Measurements from ENCODE around the gene DACT3. TPM values are rescaled to one million over a fixed set of nuclear protein-coding genes. Genes with fewer than 3 reads are reported as not detected.

DACT3 gene
- total and polyA plus RNA-seq, 2 of the 13 experiments (the other 11 are each of a cell fraction or from before 2014, with no cell fraction given), result 0.04 TPM; not detected in 1

GRCh38 chr19:46600384-46601317 lies 60.3 kb downstream of the DACT3 start (continued):
- TF ChIP-seq ZNF263 (CRISPR knock-in tag; IDR thresholded peaks at IDR 0.05) (peak; percentile 26; the same call in 1 of the 2 replicates), CEBPG (CRISPR knock-in tag; IDR thresholded peaks at IDR 0.05) (0 out of 2 replicates have a peak, but pooled peaks have one; percentile 26), CREM (IDR thresholded peaks at IDR 0.05) (peak; percentile 86), CREM (CRISPR knock-in tag; IDR thresholded peaks at IDR 0.05) (no peak), SALL2 (CRISPR knock-in tag; IDR thresholded peaks at IDR 0.05) (peak; percentile 90), SMAD1 (CRISPR knock-in tag; IDR thresholded peaks at IDR 0.05; ENCODE audit: borderline replicate concordance, low read depth) (no peak), ZMAT3 (CRISPR knock-in tag; conservative IDR thresholded peaks at IDR 0.05) (no peak), POLR2AphosphoS2 (IDR thresholded peaks at IDR 0.05; ENCODE audit: low read depth, low read length) (no peak), TBX3 (IDR thresholded peaks at IDR 0.05; ENCODE audit: borderline replicate concordance) (peak; percentile 97), RNF2 (conservative IDR thresholded peaks at IDR 0.05; ENCODE audit: low read depth) (peak; percentile 73; the same call in 1 of the 2 replicates), ZSCAN22 (CRISPR knock-in tag; IDR thresholded peaks at IDR 0.05) (no peak), DNMT3B (CRISPR knock-in tag; conservative IDR thresholded peaks at IDR 0.05) (no peak), PHB2 (IDR thresholded peaks at IDR 0.05; ENCODE audit: partially characterized antibody) (no peak), HINFP (CRISPR knock-in tag; IDR thresholded peaks at IDR 0.05; ENCODE audit: low read depth) (no peak), NFATC3 (CRISPR knock-in tag; IDR thresholded peaks at IDR 0.05) (no peak), HMG20A (CRISPR knock-in tag; IDR thresholded peaks at IDR 0.05; ENCODE audit: borderline replicate concordance) (peak; percentile 11; the same call in 1 of the 2 replicates), ZNF121 (CRISPR knock-in tag; IDR thresholded peaks at IDR 0.05) (no peak), ZNF557 (CRISPR knock-in tag; IDR thresholded peaks at IDR 0.05) (no peak), ZNF512 (CRISPR knock-in tag; IDR thresholded peaks at IDR 0.05) (no peak), ZMYM4 (CRISPR knock-in tag; IDR thresholded peaks at IDR 0.05) (peak; percentile 97), ZNF343 (CRISPR knock-in tag; IDR thresholded peaks at IDR 0.05) (no peak), GTF3A (CRISPR knock-in tag; conservative IDR thresholded peaks at IDR 0.05) (no peak), KDM4B (CRISPR knock-in tag; IDR thresholded peaks at IDR 0.05) (no peak; the same call in 1 of the 2 replicates), ZNF569 (CRISPR knock-in tag; IDR thresholded peaks at IDR 0.05; ENCODE audit: borderline replicate concordance) (no peak)
- TF ChIP-seq, protein P1, sequence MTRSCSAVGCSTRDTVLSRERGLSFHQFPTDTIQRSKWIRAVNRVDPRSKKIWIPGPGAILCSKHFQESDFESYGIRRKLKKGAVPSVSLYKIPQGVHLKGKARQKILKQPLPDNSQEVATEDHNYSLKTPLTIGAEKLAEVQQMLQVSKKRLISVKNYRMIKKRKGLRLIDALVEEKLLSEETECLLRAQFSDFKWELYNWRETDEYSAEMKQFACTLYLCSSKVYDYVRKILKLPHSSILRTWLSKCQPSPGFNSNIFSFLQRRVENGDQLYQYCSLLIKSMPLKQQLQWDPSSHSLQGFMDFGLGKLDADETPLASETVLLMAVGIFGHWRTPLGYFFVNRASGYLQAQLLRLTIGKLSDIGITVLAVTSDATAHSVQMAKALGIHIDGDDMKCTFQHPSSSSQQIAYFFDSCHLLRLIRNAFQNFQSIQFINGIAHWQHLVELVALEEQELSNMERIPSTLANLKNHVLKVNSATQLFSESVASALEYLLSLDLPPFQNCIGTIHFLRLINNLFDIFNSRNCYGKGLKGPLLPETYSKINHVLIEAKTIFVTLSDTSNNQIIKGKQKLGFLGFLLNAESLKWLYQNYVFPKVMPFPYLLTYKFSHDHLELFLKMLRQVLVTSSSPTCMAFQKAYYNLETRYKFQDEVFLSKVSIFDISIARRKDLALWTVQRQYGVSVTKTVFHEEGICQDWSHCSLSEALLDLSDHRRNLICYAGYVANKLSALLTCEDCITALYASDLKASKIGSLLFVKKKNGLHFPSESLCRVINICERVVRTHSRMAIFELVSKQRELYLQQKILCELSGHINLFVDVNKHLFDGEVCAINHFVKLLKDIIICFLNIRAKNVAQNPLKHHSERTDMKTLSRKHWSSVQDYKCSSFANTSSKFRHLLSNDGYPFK (CRISPR knock-in tag; IDR thresholded peaks at IDR 0.05; ENCODE audit: borderline replicate concordance), result peak; percentile 60; the same call in 1 of the 2 replicates
- TF ChIP-seq, protein P2, sequence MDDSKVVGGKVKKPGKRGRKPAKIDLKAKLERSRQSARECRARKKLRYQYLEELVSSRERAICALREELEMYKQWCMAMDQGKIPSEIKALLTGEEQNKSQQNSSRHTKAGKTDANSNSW (CRISPR knock-in tag; IDR thresholded peaks at IDR 0.05; ENCODE audit: borderline replicate concordance), result no peak

All from HepG2 (cell line).